Thoracic aorta (tissue), 2 donors: ENCODE measurements around the gene GDE1. TPM values are rescaled to one million over a fixed set of nuclear protein-coding genes. Genes with fewer than 3 reads are reported as not detected.

Experiments used
- ATAC-seq: fragments of 150-250 bp; one replicate; pipeline ENCODE4 v1.8.0; 2017; ENCODE audit warnings: low read depth; ENCODE audit not compliant: insufficient number of reproducible peaks, low FRiP score
- DNase-seq: peaks from one replicate; pipeline ENCODE4 v3.0.0-alpha.2; 2020; ENCODE audit warnings: low spot score
- H3K27ac ChIP-seq, 2 donors: fragments of 200-600 bp; sonication (generic); 1 replicate in 1 of 2; 2 replicates in 1 of 2; pipeline ENCODE4 v1.5.1; 2016; ENCODE audit warnings: mild to moderate bottlenecking in 2 of 2, moderate library complexity in 2 of 2
- H3K27me3 ChIP-seq: fragments of 200-600 bp; sonication (generic); replicated peaks from 2 replicates; pipeline ENCODE4 v1.6.0; 2016; ENCODE audit warnings: mild to moderate bottlenecking; ENCODE audit not compliant: insufficient read depth
- H3K36me3 ChIP-seq: fragments of 200-600 bp; sonication (generic); one replicate; pipeline ENCODE4 v1.5.1; 2016
- H3K4me1 ChIP-seq, 2 donors: fragments of 200-600 bp; sonication (generic); 1 replicate in 1 of 2; 2 replicates in 1 of 2; pipeline versions ENCODE4 v1.5.1 to v1.6.0; 2016; ENCODE audit warnings: low read depth in 2 of 2, mild to moderate bottlenecking in 1 of 2; ENCODE audit not compliant: control insufficient read depth in 1 of 2
- H3K4me3 ChIP-seq: fragments of 200-600 bp; sonication (generic); 2 replicates; pipeline ENCODE4 v1.5.1; 2016; ENCODE audit warnings: mild to moderate bottlenecking
- H3K9me3 ChIP-seq: fragments of 200-600 bp; sonication (generic); 2 replicates; pipeline ENCODE4 v1.5.1; 2016
- CTCF ChIP-seq: fragments of 200-600 bp; sonication (generic); IDR thresholded peaks from one replicate; pipeline ENCODE4 v1.5.1; 2019; ENCODE audit warnings: antibody characterized with exemption
- total RNA-seq, 2 donors: library from RNA; depleted of rRNA; stranded (reverse); fragments of >200 nt; gene quantifications; one replicate each; pipeline versions ENCODE4 v1.1.0 to v1.2.3, GENCODE V29; 2016

GDE1 gene
- total RNA-seq, 2 donors from 2014 or later: 47.8 to 49.7 TPM

- no peaks in the 10 kb centered on the region for H3K27me3 ChIP-seq
- H3K27ac ChIP-seq: no peak overlapping the region
- no peaks in the 10 kb centered on the region for H3K9me3 ChIP-seq
- ATAC-seq (no peak), DNase-seq (no peak)
- no peaks in the 10 kb centered on the region for H3K36me3 ChIP-seq
- no peaks in the 10 kb centered on the region for H3K4me1 ChIP-seq
- no peak for TF ChIP-seq CTCF
- no peak overlapping the region for H3K4me3 ChIP-seq
These were observed 40.1 kb downstream of the GDE1 start for GRCh38 chr16:19481769-19482168.

- no peaks in the 10 kb centered on the region for H3K4me1 ChIP-seq
- no peaks in the 10 kb centered on the region for H3K36me3 ChIP-seq
- H3K9me3 ChIP-seq: no peaks in the 10 kb centered on the region
- H3K27ac ChIP-seq: no peak overlapping the region
- DNase-seq (no peak), ATAC-seq (no peak)
- no peak overlapping the region for H3K4me3 ChIP-seq
- no peak for TF ChIP-seq CTCF
- H3K27me3 ChIP-seq: no peaks in the 10 kb centered on the region
These were observed 40.6 kb downstream of the GDE1 start for GRCh38 chr16:19481296-19481695.

- Histone ChIP-seq H3K36me3 (no peaks in the 10 kb centered on the region), H3K4me1 (no peaks in the 10 kb centered on the region), H3K27ac (no peak overlapping the region), H3K27me3 (no peaks in the 10 kb centered on the region), H3K4me3 (no peak overlapping the region), H3K9me3 (no peaks in the 10 kb centered on the region)
- no peak for TF ChIP-seq CTCF
- no peak for ATAC-seq
- no peak for DNase-seq
These were observed 42.6 kb downstream of the GDE1 start for GRCh38 chr16:19479302-19479721.

- Histone ChIP-seq H3K27ac (no peak overlapping the region), H3K4me1 (no peaks in the 10 kb centered on the region), H3K27me3 (no peaks in the 10 kb centered on the region), H3K9me3 (no peaks in the 10 kb centered on the region), H3K36me3 (no peaks in the 10 kb centered on the region), H3K4me3 (no peak overlapping the region)
- no peak for ATAC-seq
- no peak for TF ChIP-seq CTCF
- no peak for DNase-seq
These were observed 43.4 kb downstream of the GDE1 start for GRCh38 chr16:19478505-19478904.

GRCh38 chr16:19474617-19475016 lies 47.3 kb downstream of the GDE1 start:
- H3K36me3 ChIP-seq: no peaks in the 10 kb centered on the region
- ATAC-seq (no peak), DNase-seq (no peak)
- TF ChIP-seq CTCF: no peak
- H3K4me1 ChIP-seq: no peaks in the 10 kb centered on the region
- no peak overlapping the region for H3K27ac ChIP-seq
- H3K27me3 ChIP-seq: no peaks in the 10 kb centered on the region
- no peaks in the 10 kb centered on the region for H3K9me3 ChIP-seq
- H3K4me3 ChIP-seq: no peak overlapping the region
